ENCODE results near the gene NHS. TPM values are rescaled to one million over a fixed set of nuclear protein-coding genes. Genes with fewer than 3 reads are reported as not detected.
A peak's percentile ranks its signal among the peaks of the same experiment; 100 is the strongest.

NHS gene
- total RNA-seq, 2 experiments from 2014 or later = 0.81 to 1.7 TPM

DNA sequence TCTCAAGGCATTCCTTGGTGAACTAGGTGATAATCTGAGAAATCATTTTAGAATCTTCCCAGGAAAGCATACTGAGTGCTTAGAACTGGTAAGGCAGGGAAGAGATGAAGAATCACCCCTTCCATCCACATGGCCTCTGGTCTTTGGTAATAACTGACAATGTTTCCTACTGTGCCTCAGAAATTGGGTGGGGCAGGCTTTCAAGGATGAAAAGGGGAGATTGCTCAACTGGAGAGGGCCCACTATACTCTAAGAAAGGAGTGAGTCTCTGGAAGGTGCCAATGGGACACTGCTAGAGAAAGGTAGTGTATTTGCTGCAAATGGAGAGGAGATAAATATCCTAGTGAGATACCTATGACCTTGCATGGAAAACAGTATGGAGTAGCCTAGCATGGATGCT lies 227.2 kb downstream of the NHS start:
- H3K4me1 Mint-ChIP-seq (ENCODE audit: low read depth) = no peaks in the 10 kb centered on the region
- no peak for DNase-seq

GRCh38 chrX:17603196-17603595 lies 228.2 kb downstream of the NHS start:
- Mint-ChIP-seq H3K4me1 (ENCODE audit: low read depth) (no peaks in the 10 kb centered on the region), H3K4me3 (no peak overlapping the region), H3K36me3 (ENCODE audit: low read depth) (no peaks in the 10 kb centered on the region), H3K27ac (no peak overlapping the region), H3K9me3 (ENCODE audit: insufficient read depth) (no peaks in the 10 kb centered on the region), H3K27me3 (ENCODE audit: low read depth) (peaks cover 10% of the 10 kb centered on the region)
- ChIA-PET CTCF (no interaction called here), POLR2A (no interaction called here)
- ATAC-seq (no peak), DNase-seq (no peak)

More for the DNA sequence above, 227.2 kb downstream of the NHS start:
- Mint-ChIP-seq H3K36me3 (ENCODE audit: low read depth) (no peaks in the 10 kb centered on the region), H3K4me3 (no peak overlapping the region), H3K9me3 (ENCODE audit: insufficient read depth) (no peaks in the 10 kb centered on the region), H3K27me3 (ENCODE audit: low read depth) (peaks cover 10% of the 10 kb centered on the region), H3K27ac (no peak overlapping the region)
- no peak for ATAC-seq
- ChIA-PET POLR2A (no interaction called here), CTCF (no interaction called here)

GRCh38 chrX:17605676-17606075 lies 230.7 kb downstream of the NHS start:
- no peak for ATAC-seq
- ChIA-PET CTCF (no interaction called here), POLR2A (no interaction called here)
- H3K4me3 Mint-ChIP-seq = no peak overlapping the region
- no peaks in the 10 kb centered on the region for H3K36me3 Mint-ChIP-seq (ENCODE audit: low read depth)
- no peak overlapping the region for H3K27ac Mint-ChIP-seq
- H3K27me3 Mint-ChIP-seq (ENCODE audit: low read depth) = peaks cover 12% of the 10 kb centered on the region
- H3K9me3 Mint-ChIP-seq (ENCODE audit: insufficient read depth) = no peaks in the 10 kb centered on the region
- H3K4me1 Mint-ChIP-seq (ENCODE audit: low read depth) = no peaks in the 10 kb centered on the region
- DNase-seq = no peak

- Mint-ChIP-seq H3K4me1 (ENCODE audit: low read depth) (no peaks in the 10 kb centered on the region), H3K36me3 (ENCODE audit: low read depth) (no peaks in the 10 kb centered on the region), H3K4me3 (no peak overlapping the region), H3K27ac (no peak overlapping the region), H3K9me3 (ENCODE audit: insufficient read depth) (no peaks in the 10 kb centered on the region), H3K27me3 (ENCODE audit: low read depth) (peaks cover 7% of the 10 kb centered on the region)
- ATAC-seq (no peak), DNase-seq (no peak)
- ChIA-PET POLR2A (no interaction called here), CTCF (no interaction called here)
Observed at GRCh38 chrX:17606231-17606630, 231.2 kb downstream of the NHS start.

GRCh38 chrX:17608888-17609287 lies 233.9 kb downstream of the NHS start:
- H3K4me1 Mint-ChIP-seq (ENCODE audit: low read depth) = peaks cover 6% of the 10 kb centered on the region
- H3K9me3 Mint-ChIP-seq (ENCODE audit: insufficient read depth) = no peaks in the 10 kb centered on the region
- ATAC-seq (no peak), DNase-seq (no peak)
- H3K27me3 Mint-ChIP-seq (ENCODE audit: low read depth) = peaks cover 9% of the 10 kb centered on the region
- H3K4me3 Mint-ChIP-seq = no peak overlapping the region
- CTCF ChIA-PET = no interaction called here
- POLR2A ChIA-PET = no interaction called here
- H3K27ac Mint-ChIP-seq = no peak overlapping the region
- no peaks in the 10 kb centered on the region for H3K36me3 Mint-ChIP-seq (ENCODE audit: low read depth)

DNA sequence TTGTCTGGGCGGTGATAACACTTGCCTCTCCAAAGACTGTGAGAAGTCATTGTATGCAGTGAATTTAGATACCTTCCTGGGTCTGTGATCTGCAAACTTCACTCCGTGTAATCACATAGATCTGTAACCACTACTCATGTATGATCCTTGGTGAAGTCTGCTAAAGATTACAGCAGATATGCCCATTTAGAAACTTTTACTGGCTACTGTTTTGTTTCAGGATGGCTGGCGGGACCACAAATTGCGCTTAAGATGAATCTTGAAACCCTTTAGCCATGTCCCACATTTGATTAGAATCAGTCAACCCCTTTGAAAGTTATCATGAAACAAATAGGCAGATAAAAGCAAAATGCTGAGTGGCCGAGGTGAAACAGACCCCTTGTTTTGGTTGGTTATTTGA lies 235.8 kb downstream of the NHS start:
- Mint-ChIP-seq H3K36me3 (ENCODE audit: low read depth) (no peaks in the 10 kb centered on the region), H3K27me3 (ENCODE audit: low read depth) (peaks cover 9% of the 10 kb centered on the region), H3K4me3 (no peak overlapping the region), H3K4me1 (ENCODE audit: low read depth) (peaks cover 16% of the 10 kb centered on the region), H3K9me3 (ENCODE audit: insufficient read depth) (no peaks in the 10 kb centered on the region), H3K27ac (no peak overlapping the region)
- ATAC-seq = no peak
- DNase-seq = no peak
- ChIA-PET POLR2A (no interaction called here), CTCF (no interaction called here)

DNA sequence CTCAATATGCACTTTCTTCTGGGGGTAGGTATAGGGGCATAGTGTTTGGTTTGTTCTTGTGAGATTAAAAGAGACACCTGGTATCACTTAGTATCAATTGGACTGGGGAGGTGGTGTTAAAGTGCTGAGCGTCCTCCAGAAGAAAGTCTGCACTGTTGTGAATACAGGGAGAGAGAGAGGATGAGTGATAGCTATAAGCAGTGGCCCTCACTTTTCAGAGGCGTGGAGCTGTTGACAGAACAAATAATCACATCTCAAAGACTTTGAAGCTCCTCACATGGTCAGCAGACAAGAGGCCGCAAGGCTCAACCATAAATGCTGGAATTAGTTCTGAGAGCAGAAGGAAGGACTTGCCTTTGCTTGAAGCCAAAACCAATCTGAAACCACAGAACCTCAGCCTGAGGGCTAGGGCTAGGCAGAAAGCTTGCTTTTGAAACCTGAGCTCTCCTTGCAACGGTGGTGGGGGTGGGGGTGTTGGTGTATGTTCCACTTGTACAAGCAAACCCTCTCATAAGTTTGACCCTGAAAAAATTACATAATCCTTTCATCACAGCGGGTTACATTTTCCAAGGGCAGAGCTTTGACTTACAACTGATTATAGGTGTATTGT lies 239.1 kb downstream of the NHS start:
- peak; percentile 29 for DNase-seq
- CTCF ChIA-PET = interaction anchor here (0.6 to 1.3 kb wide), 2 partner anchors 23 to 372 kb away, joined by 3 read pairs; no protein-coding TSS in a partner anchor

GRCh38 chrX:17616936-17617335 lies 241.9 kb downstream of the NHS start:
- DNase-seq (no peak), ATAC-seq (no peak)
- H3K4me1 Mint-ChIP-seq (ENCODE audit: low read depth) = peaks cover 16% of the 10 kb centered on the region
- ChIA-PET CTCF (no interaction called here), POLR2A (no interaction called here)
- no peak overlapping the region for H3K4me3 Mint-ChIP-seq
- H3K27ac Mint-ChIP-seq = no peak overlapping the region
- H3K27me3 Mint-ChIP-seq (ENCODE audit: low read depth) = peaks cover 2% of the 10 kb centered on the region
- no peaks in the 10 kb centered on the region for H3K36me3 Mint-ChIP-seq (ENCODE audit: low read depth)
- no peaks in the 10 kb centered on the region for H3K9me3 Mint-ChIP-seq (ENCODE audit: insufficient read depth)

More for the DNA sequence above, 239.1 kb downstream of the NHS start:
- no peak overlapping the region for H3K4me3 Mint-ChIP-seq
- H3K27ac Mint-ChIP-seq = no peak overlapping the region
- peaks cover 16% of the 10 kb centered on the region for H3K4me1 Mint-ChIP-seq (ENCODE audit: low read depth)
- no peaks in the 10 kb centered on the region for H3K36me3 Mint-ChIP-seq (ENCODE audit: low read depth)
- ATAC-seq = no peak
- POLR2A ChIA-PET = interaction anchor here (1.7 kb wide), 1 partner anchor 19 kb away, joined by 3 read pairs; no protein-coding TSS in a partner anchor
- peaks cover 9% of the 10 kb centered on the region for H3K27me3 Mint-ChIP-seq (ENCODE audit: low read depth)
- H3K9me3 Mint-ChIP-seq (ENCODE audit: insufficient read depth) = no peaks in the 10 kb centered on the region

GRCh38 chrX:17617806-17618205 lies 242.8 kb downstream of the NHS start:
- DNase-seq (no peak), ATAC-seq (no peak)
- H3K36me3 Mint-ChIP-seq (ENCODE audit: low read depth) = no peaks in the 10 kb centered on the region
- no peak overlapping the region for H3K27ac Mint-ChIP-seq
- no peaks in the 10 kb centered on the region for H3K9me3 Mint-ChIP-seq (ENCODE audit: insufficient read depth)
- ChIA-PET POLR2A (no interaction called here), CTCF (no interaction called here)
- peaks cover 16% of the 10 kb centered on the region for H3K4me1 Mint-ChIP-seq (ENCODE audit: low read depth)
- H3K4me3 Mint-ChIP-seq = no peak overlapping the region
- no peaks in the 10 kb centered on the region for H3K27me3 Mint-ChIP-seq (ENCODE audit: low read depth)

DNA sequence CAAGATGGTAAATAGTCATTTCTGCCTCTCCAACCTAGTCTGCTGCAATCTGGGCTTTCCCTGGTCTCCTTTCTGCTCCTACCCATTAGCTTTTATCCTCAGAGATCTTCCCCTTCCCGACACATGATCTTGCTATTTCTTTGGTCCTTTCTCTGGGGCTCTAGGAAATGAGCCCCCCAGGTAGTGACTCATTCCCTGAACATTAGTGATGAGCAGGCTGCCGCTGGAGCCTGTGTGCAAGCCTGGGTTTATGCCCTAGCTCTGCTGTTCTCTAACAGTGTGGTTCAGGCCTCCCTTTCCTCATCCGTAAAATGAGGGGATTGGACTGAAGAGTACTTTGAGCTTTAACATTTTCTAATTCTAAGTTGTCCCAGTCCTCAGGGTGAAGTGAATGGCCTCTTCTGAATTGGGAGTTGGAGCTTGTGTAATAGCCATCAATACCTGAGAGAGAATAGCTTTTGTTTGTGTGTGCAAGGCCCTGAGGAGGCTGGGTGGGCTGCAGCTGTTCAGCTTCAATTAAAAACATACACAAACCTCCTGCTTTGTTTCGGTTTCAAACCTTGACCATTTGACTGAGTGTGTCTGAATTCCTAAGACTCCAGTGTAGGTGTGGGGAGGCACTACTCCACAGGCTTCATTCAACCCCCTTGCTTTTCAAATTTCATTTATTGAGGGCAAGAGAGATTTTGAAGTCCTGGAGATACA lies 246.7 kb downstream of the NHS start:
- H3K9me3 Mint-ChIP-seq (ENCODE audit: insufficient read depth) = no peaks in the 10 kb centered on the region
- DNase-seq = no peak
- no peak overlapping the region for H3K4me3 Mint-ChIP-seq
- ATAC-seq = no peak
- POLR2A ChIA-PET = no interaction called here
- no peaks in the 10 kb centered on the region for H3K4me1 Mint-ChIP-seq (ENCODE audit: low read depth)
- H3K36me3 Mint-ChIP-seq (ENCODE audit: low read depth) = no peaks in the 10 kb centered on the region
- no peaks in the 10 kb centered on the region for H3K27me3 Mint-ChIP-seq (ENCODE audit: low read depth)
- H3K27ac Mint-ChIP-seq = no peak overlapping the region
- CTCF ChIA-PET = no interaction called here

DNA sequence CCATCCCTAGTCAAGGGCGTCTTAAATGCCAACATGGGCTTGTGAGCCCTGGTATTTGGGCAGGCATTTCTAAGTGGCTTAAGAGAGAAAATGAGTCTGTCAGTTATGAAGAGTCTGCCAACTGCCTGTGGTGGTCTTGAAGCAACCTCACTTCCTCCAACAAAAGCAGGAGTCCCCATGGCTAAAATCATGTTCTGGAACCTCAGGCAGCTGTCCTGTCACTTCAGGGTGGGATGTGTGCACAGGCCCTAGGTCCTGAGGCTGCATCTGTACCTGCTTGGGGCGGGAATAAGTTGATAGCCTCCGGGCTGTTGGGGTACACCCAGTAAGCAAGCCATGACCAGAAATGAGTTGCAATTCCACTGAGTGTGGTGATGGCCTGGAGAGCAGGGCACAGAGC lies 247.3 kb downstream of the NHS start:
- Mint-ChIP-seq H3K4me3 (no peak overlapping the region), H3K9me3 (ENCODE audit: insufficient read depth) (no peaks in the 10 kb centered on the region), H3K27me3 (ENCODE audit: low read depth) (no peaks in the 10 kb centered on the region), H3K4me1 (ENCODE audit: low read depth) (no peaks in the 10 kb centered on the region), H3K27ac (no peak overlapping the region), H3K36me3 (ENCODE audit: low read depth) (no peaks in the 10 kb centered on the region)
- ATAC-seq (no peak), DNase-seq (no peak)
- CTCF ChIA-PET = no interaction called here
- POLR2A ChIA-PET = no interaction called here

DNA sequence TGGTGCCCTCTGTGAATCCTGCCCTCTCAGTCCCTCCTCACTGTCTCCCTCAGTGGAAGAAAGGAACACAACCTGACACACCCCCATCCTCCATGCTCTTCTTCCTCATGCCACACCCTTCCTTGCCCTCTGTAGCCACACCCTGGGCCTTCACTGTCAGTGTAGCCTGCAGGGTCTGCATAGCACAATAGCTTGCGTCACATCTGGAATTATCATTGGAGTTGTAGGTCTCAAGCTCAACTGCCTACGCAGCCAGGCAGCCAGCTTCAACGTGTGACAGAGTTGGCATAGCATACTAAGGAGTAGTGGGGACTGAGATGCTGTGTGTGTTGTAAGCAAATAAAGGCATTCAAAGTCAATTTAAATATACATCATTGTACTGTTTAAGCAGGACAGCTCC lies 248.8 kb downstream of the NHS start:
- no peaks in the 10 kb centered on the region for H3K4me1 Mint-ChIP-seq (ENCODE audit: low read depth)

GRCh38 chrX:17627026-17627425 lies 252.0 kb downstream of the NHS start:
- Mint-ChIP-seq H3K27ac (no peak overlapping the region), H3K36me3 (ENCODE audit: low read depth) (no peaks in the 10 kb centered on the region), H3K4me3 (no peak overlapping the region), H3K4me1 (ENCODE audit: low read depth) (no peaks in the 10 kb centered on the region), H3K27me3 (ENCODE audit: low read depth) (no peaks in the 10 kb centered on the region), H3K9me3 (ENCODE audit: insufficient read depth) (no peaks in the 10 kb centered on the region)
- DNase-seq = no peak
- POLR2A ChIA-PET = no interaction called here
- CTCF ChIA-PET = no interaction called here
- no peak for ATAC-seq

More for the DNA sequence above, 248.8 kb downstream of the NHS start:
- ATAC-seq (no peak), DNase-seq (no peak)
- Mint-ChIP-seq H3K27me3 (ENCODE audit: low read depth) (no peaks in the 10 kb centered on the region), H3K36me3 (ENCODE audit: low read depth) (no peaks in the 10 kb centered on the region), H3K9me3 (ENCODE audit: insufficient read depth) (no peaks in the 10 kb centered on the region), H3K27ac (no peak overlapping the region), H3K4me3 (no peak overlapping the region)
- ChIA-PET CTCF (no interaction called here), POLR2A (no interaction called here)
